Stimulated activated CD4-positive, alpha-beta T cell treated with anti-CD3 and anti-CD28 coated beads, Interleukin-2, amount 100 ng/mL, for 48 hours (primary cell): ENCODE measurements around the gene RFC3.

Experiments used
- DNase-seq, 2 donors: peaks; one replicate each; pipeline ENCODE4 v3.0.0-alpha.2; 2020

RFC3 gene

GRCh38 chr13:33868343-33868994 lies 50.5 kb downstream of the RFC3 start:
- no peak for DNase-seq

GRCh38 chr13:33869005-33869404 lies 51.1 kb downstream of the RFC3 start:
- no peak for DNase-seq

- DNase-seq = no peak
Measured at GRCh38 chr13:33870046-33870668, 52.2 kb downstream of the RFC3 start.

GRCh38 chr13:33871207-33872004 lies 53.5 kb downstream of the RFC3 start:
- DNase-seq = no peak

GRCh38 chr13:33872005-33872351 lies 54.0 kb downstream of the RFC3 start:
- DNase-seq = no peak

- DNase-seq = no peak
Measured at GRCh38 chr13:33873251-33873908, 55.4 kb downstream of the RFC3 start.

GRCh38 chr13:33874871-33875270 lies 56.9 kb downstream of the RFC3 start:
- DNase-seq = no peak

GRCh38 chr13:33875618-33876401 lies 57.9 kb downstream of the RFC3 start:
- DNase-seq = no peak

GRCh38 chr13:33876716-33877394 lies 58.9 kb downstream of the RFC3 start:
- no peak for DNase-seq

GRCh38 chr13:33879118-33879517 lies 61.2 kb downstream of the RFC3 start:
- DNase-seq = no peak

GRCh38 chr13:33882804-33883203 lies 64.9 kb downstream of the RFC3 start:
- no peak for DNase-seq

GRCh38 chr13:33884531-33885220 lies 66.7 kb downstream of the RFC3 start:
- no peak for DNase-seq
